ENCODE data around the gene APBA1.

GRCh38 chr9:69494763-69495162 is 177.4 kb downstream of the APBA1 start:
- TF ChIP-seq RAD21 (IDR thresholded peaks at IDR 0.05; ENCODE audit: low read length) (no peak), JUND (IDR thresholded peaks at IDR 0.05) (no peak), NRF1 (IDR thresholded peaks at IDR 0.05; ENCODE audit: low read depth, low read length) (no peak), CTCF (IDR thresholded peaks at IDR 0.05) (no peak), REST (IDR thresholded peaks at IDR 0.05; ENCODE audit: low read depth, low read length) (no peak), SIN3A (IDR thresholded peaks at IDR 0.05; ENCODE audit: borderline replicate concordance, low read depth, low read length) (no peak), TCF12 (IDR thresholded peaks at IDR 0.05) (no peak)
